Epithelial cell of esophagus (primary cell): Measurements from ENCODE around the gene ALAD.

Source experiments
- DNase-seq: peaks from one replicate; pipeline ENCODE4 v3.0.0; 2010; ENCODE audit warnings: low read depth
- H3K4me3 ChIP-seq: 2 replicates; pipeline ENCODE4 v1.5.1; 2011; ENCODE audit warnings: mild to moderate bottlenecking, low read length, control low read depth
- TF ChIP-seq, protein P1 (sequence below): IDR thresholded peaks from 2 replicates; pipeline ENCODE4 v1.5.1; 2011; ENCODE audit warnings: low read depth, mild to moderate bottlenecking, low read length, control low read depth, inconsistent platforms; ENCODE audit not compliant: insufficient read depth; ENCODE audit errors: missing control alignments

ALAD gene

DNA sequence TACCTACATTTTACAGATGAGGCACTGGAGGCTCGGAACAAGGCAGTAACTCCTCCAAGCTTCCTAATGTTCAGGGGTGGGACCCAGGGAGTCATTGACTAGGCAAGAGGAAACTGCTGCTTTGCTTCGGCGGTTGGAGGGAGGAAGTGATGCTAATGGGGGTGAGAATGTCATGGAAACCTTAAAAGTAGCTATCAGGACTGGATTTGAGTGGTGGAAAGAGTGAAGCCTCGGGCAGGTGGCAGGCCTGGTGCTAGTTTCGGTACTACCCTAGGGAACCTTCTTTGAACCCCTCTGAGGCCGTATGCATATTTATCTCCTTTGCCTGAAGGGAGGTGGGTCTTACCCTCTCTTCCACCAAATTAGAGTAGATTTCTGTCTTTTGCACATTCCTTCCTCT is 50.1 kb downstream of the ALAD start:
- no peak overlapping the region for H3K4me3 ChIP-seq
- TF ChIP-seq, protein P1, sequence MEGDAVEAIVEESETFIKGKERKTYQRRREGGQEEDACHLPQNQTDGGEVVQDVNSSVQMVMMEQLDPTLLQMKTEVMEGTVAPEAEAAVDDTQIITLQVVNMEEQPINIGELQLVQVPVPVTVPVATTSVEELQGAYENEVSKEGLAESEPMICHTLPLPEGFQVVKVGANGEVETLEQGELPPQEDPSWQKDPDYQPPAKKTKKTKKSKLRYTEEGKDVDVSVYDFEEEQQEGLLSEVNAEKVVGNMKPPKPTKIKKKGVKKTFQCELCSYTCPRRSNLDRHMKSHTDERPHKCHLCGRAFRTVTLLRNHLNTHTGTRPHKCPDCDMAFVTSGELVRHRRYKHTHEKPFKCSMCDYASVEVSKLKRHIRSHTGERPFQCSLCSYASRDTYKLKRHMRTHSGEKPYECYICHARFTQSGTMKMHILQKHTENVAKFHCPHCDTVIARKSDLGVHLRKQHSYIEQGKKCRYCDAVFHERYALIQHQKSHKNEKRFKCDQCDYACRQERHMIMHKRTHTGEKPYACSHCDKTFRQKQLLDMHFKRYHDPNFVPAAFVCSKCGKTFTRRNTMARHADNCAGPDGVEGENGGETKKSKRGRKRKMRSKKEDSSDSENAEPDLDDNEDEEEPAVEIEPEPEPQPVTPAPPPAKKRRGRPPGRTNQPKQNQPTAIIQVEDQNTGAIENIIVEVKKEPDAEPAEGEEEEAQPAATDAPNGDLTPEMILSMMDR: no peak
- no peak for DNase-seq

DNA sequence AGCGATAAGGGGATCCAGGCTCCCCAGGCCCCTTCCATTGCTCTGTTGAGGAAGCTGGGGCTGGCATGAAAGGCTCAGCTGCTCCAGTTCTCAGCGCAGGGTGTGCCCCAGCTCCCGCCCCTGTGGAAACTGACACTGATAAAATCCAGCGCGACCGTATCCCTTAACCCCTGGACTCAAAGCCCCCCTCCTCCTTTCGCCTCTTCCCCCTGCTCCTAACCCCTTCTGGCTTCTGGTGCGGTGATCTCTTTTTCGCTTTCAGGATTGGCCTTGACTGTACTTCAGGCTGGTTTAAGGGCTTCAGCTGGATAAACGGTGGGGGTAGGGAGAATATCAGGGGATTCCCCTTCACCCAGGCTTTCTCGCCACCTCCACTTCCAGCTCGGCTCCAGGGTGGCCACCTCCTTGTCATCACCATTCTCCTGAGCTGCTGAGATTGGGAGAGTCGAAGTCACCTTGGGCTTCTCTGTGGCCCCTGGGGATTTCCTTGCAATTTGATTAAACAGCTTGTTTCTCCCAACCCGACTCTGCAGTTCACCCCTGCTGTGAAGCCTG is 50.9 kb downstream of the ALAD start:
- TF ChIP-seq, protein P1: no peak

DNA sequence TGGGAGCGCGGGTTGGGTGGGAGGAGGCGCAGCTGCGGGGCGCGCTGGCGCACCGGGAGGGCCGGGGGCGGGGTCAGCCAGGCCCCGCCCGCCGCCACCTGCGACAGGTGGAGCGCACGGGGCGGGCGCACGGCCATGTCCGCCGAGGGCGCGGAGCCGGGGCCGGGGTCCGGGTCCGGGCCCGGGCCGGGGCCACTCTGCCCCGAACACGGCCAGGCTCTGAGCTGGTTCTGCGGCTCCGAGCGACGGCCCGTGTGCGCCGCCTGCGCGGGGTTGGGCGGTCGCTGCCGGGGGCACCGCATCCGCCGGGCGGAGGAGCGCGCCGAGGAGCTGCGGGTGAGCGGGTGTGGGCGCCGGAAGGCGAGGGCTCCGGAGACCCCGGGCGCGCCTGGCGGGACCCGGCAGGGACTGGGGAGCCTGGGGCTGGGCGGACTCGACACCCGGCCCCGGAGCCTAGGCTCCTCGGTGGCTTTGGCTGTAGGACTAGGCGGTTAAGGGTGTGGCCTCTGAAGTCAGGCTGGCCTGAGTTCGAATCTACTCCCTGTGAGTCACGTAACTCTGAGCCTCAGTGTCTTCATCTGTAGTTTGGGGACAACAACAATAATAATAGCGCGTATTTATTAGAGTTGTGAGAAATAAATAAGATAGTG is 51.5 kb downstream of the ALAD start, which contains the start of gene BSPRY:
TSS of gene BSPRY (plus strand) at position 97 of the 650 bp plus-strand sequence. CDS start at position 136, 39 bp downstream.
- DNase-seq: peak; percentile 33
- TF ChIP-seq, protein P1: no peak

More for the DNA sequence above, 50.9 kb downstream of the ALAD start:
- peak overlapping the region; percentile 44 for H3K4me3 ChIP-seq
- no peak for DNase-seq

DNA sequence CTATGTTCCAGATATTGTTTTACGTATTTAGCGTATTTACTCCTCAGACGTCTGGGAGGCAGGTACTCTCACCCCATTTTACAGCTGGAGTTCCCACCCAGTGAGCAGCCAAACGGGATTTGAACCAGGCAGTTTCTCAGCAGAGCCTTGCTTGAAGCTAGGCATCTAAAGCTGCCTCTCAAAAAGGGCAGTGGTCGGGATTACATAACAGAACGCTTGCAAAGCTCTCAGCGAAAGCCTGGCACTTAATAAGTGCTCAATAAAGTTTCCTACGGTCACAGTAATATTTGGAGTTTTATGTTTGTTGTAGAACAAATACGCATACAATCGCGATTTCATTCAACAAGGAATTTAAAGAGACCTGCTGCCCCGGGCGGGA is 52.0 kb downstream of the ALAD start:
- TF ChIP-seq, protein P1: no peak
- no peak overlapping the region for H3K4me3 ChIP-seq

More for the DNA sequence above, 51.5 kb downstream of the ALAD start, which contains the start of gene BSPRY:
- peak within 1 kb of the TSS; percentile 44 for H3K4me3 ChIP-seq

DNA sequence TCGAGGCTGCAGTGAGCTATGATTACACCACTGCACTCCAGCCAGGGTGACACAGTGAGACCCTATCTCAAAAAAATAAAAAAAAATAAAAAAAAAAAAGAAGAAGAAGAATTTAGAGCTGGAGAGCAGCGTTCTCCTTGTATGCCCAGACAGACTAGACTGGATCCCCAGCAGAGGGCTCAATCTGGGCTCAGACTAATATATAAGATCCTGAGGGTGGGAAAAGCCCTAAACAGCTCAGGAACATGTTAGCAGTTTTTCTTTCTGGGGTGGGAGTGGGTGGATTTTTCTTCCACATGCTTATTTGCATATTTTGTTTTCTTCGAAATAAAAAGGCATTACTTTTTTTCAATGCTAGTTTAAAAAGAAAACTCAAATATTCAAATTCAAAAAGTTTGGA is 52.6 kb downstream of the ALAD start:
- H3K4me3 ChIP-seq: no peak overlapping the region
- TF ChIP-seq, protein P1: no peak
- no peak for DNase-seq

More for the DNA sequence above, 52.0 kb downstream of the ALAD start:
- DNase-seq: no peak

DNA sequence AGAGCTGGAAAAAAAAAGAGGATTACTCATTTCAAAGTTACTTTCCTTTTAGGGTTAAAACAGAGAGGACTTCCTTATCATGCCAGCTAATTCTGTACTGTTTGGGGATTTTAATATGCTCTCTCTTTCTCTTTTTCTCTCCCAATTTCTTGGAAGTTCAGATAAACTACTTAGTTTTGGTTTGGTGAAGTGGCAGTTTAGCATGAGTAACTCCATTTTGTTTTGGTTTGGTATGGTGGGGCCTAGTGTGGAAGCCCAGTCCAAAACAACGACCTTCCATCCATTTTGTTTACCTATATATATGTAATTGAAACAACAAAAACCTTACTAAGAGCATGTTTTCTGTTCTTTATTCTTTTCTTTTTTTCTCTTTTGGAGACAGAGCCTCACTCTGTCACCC is 55.4 kb downstream of the ALAD start:
- TF ChIP-seq, protein P1: no peak
- no peak for DNase-seq
- H3K4me3 ChIP-seq: no peak overlapping the region
